ENCODE results near the gene DCDC2.
"Not testable (repeated sequence)": the region's sequence is repeated elsewhere in the genome, so short reads cannot be mapped to it uniquely, and the experiment has no call there.

Gene DCDC2

GRCh38 chr6:24323632-24324337, 34.1 kb downstream of the DCDC2 start:
- DNase-seq: no peak

GRCh38 chr6:24322924-24323323, 34.9 kb downstream of the DCDC2 start:
- DNase-seq: no peak

- DNase-seq: not testable (repeated sequence)
Measured at GRCh38 chr6:24322446-24322845, 35.4 kb downstream of the DCDC2 start.

- no peak for DNase-seq
Measured at GRCh38 chr6:24321538-24322162, 36.2 kb downstream of the DCDC2 start.

- DNase-seq: no peak
Measured at GRCh38 chr6:24313251-24314141, 44.4 kb downstream of the DCDC2 start.

- DNase-seq: not testable (repeated sequence)
Measured at GRCh38 chr6:24311775-24312174, 46.1 kb downstream of the DCDC2 start.

GRCh38 chr6:24307881-24308280, 50.0 kb downstream of the DCDC2 start:
- DNase-seq: no peak

GRCh38 chr6:24306936-24307335, 50.9 kb downstream of the DCDC2 start:
- no peak for DNase-seq

- DNase-seq: no peak
Measured at GRCh38 chr6:24306038-24306437, 51.8 kb downstream of the DCDC2 start.

- no peak for DNase-seq
Measured at GRCh38 chr6:24296944-24297343, 60.9 kb downstream of the DCDC2 start.

- DNase-seq: not testable (repeated sequence)
Measured at GRCh38 chr6:24293852-24294251, 64.0 kb downstream of the DCDC2 start.

- no peak for DNase-seq
Measured at GRCh38 chr6:24287239-24287638, 70.6 kb downstream of the DCDC2 start.

GRCh38 chr6:24284006-24284405, 73.9 kb downstream of the DCDC2 start:
- DNase-seq: no peak

GRCh38 chr6:24283043-24283985, 74.5 kb downstream of the DCDC2 start:
- peak; percentile 7 for DNase-seq

- no peak for DNase-seq
Measured at GRCh38 chr6:24274441-24275083, 83.3 kb downstream of the DCDC2 start.

GRCh38 chr6:24273096-24273870, 84.6 kb downstream of the DCDC2 start:
- DNase-seq: no peak

GRCh38 chr6:24272553-24272952, 85.3 kb downstream of the DCDC2 start:
- no peak for DNase-seq

GRCh38 chr6:24272148-24272547, 85.7 kb downstream of the DCDC2 start:
- DNase-seq: no peak

GRCh38 chr6:24270011-24270410, 87.8 kb downstream of the DCDC2 start:
- DNase-seq: no peak

GRCh38 chr6:24258214-24258613, 99.6 kb downstream of the DCDC2 start:
- not testable (repeated sequence) for DNase-seq

- no peak for DNase-seq
Measured at GRCh38 chr6:24257282-24257681, 100.6 kb downstream of the DCDC2 start.

Measured in NK-92 treated with Interleukin-12 subunit alpha and Interleukin-12 subunit beta, amount 100 ng/mL, for 24 hours (cell line).